Erythroblast (primary cell): ENCODE results near the gene SPATA20.

Experiments
- GATA1 ChIP-seq: IDR thresholded peaks from 2 replicates; pipeline ENCODE4 v1.6.1; 2011; ENCODE audit warnings: low read depth, mild to moderate bottlenecking, control low read depth, low read length, moderate library complexity
- POLR2A ChIP-seq: IDR thresholded peaks from 2 replicates; pipeline ENCODE4 v1.6.1; 2011; ENCODE audit warnings: mild to moderate bottlenecking, low read length

- TF ChIP-seq POLR2A = no peak
- TF ChIP-seq GATA1 = no peak
Measured at GRCh38 chr17:50535407-50535806, 11.6 kb upstream of the SPATA20 start.
